NCI-H2107 treated with DMSO at 0.1 percent for 48 hours (cell line): ENCODE results near the gene NECAB3.

Experiments used
- DNase-seq: peaks from one replicate; lab custom pipeline; 2025; ENCODE audit not compliant: unreplicated experiment; lab: John Stamatoyannopoulos, UW

NECAB3 gene

DNA sequence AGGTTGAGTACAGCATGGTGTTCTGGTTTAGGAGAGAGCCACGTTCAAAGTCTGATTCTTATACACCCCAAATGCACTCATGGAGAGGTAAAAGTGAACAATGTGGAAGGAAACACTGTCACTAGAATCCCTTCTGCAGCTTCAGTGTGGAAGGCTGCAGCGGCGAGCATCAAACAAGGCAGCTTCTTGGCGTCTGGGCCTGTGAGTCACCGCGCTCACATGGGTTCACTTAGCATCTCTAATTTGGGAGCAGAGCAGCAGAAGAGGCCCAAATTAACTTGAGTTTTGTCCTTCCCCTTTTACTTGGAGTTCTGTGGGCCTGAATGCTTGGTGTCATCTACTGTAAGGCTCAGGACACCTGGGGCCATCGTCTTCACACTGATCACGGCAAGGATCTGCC, 22.9 kb upstream of the NECAB3 start:
- DNase-seq: no peak

DNA sequence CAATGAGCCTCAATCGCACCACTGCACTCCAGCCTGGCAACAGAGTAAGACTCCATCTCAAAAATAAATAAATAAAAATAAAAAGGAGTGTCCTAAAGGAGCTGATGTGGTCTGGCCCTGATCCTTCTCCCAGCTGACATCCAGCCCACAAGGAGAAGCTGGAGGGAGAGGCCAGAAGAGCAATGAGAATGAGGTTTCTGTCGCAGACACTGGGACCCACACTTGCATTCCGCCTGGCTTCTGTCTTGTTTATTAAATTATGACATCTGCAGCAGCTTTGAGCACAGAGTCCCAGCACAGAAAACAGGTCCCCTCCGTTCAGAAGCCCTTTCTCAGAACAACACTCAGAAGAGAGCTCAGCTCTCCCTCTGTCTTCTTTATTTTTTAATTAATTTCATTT, 22.2 kb upstream of the NECAB3 start:
- DNase-seq: no peak

DNA sequence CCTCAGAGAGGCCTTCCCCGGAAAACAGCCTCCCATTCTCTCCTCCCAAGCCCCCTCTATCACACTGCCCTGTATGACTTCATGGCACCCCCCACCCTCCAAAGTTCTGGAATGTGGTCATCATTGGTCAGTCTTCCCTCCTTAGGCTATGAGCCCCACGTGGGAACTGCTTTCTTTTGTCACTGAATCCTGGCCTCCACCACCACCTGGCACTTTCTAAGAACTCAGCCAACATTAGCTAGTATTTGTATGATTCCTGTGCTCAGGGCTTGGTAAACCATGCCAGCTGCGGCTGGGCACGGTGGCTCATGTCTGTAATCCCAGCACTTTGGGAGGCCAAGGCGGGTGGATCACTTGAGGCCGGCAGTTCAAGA, 20.4 kb upstream of the NECAB3 start:
- no peak for DNase-seq

- DNase-seq: no peak
Measured at GRCh38 chr20:33693741-33694638, 19.8 kb upstream of the NECAB3 start.

GRCh38 chr20:33693289-33693688, 19.1 kb upstream of the NECAB3 start:
- DNase-seq: no peak

GRCh38 chr20:33689973-33690372, 15.7 kb upstream of the NECAB3 start:
- no peak for DNase-seq

- DNase-seq: no peak
Measured at GRCh38 chr20:33689493-33689892, 15.3 kb upstream of the NECAB3 start.

DNA sequence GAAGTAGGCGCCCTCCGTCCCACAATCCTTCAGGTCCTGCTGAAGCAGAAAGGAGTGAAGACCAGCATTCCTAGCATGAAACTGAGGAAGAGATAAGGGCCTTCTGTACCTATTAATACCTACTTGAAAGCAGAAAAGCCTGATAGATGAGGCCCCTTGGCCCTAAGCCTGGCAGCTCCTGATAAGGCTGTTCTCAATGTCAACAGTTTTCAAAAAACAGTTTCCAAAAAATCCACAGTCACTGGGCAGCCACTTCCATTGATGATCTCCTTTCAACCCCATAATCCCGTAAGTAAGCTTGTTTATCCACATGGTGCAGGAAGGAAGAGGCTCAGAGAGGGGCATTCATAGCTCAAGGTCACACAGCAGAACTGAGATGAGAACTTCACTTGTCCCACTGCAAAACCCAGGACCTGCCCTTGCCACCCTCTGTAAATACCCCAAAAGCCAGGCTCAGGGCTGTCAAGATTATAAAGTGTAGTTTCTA, 14.8 kb upstream of the NECAB3 start:
- DNase-seq: no peak

DNA sequence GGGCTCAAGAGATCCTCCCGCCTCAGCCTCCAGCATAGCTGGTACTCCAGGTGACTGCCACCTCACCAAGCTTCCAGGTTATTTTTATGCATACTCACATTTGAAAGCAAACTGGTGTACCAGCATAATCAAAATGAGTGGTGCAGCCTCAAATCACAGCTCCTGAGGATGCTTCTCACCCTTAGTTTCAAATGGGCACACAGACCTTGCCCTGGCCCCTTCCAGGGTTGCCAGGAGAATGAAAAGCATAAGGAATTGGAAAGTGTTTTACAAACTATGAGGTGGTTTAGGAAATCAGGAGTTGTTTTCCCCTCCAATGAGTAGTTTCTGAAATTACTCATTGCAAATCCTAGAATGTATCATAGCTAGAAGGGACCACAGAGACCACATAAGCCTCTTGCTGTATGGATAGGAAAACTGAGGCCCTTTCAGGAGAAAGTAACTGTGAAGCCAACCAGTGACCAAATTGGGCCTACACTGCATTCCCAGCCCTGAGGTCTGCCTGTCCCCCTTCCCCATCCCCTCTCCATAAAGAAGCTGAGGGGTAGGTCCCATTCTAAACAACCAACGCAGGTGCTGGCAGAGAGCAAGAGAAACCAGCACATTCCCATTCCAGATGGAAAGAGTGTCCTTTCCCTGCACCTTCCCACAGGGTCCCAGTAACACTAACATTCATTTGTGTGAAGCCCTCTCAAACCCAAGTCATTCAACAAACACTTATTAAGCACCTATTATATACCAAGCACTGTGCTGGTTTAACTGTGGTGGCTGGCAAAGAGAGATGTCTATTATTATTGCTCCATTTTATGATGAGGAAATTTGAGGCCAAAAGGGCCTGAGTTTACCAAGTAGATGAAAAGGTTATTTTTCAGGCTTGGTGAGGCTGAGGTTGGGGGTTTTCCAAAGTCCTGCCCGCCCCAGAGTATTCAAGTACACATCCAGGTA, 14.0 kb upstream of the NECAB3 start:
- DNase-seq: no peak

DNA sequence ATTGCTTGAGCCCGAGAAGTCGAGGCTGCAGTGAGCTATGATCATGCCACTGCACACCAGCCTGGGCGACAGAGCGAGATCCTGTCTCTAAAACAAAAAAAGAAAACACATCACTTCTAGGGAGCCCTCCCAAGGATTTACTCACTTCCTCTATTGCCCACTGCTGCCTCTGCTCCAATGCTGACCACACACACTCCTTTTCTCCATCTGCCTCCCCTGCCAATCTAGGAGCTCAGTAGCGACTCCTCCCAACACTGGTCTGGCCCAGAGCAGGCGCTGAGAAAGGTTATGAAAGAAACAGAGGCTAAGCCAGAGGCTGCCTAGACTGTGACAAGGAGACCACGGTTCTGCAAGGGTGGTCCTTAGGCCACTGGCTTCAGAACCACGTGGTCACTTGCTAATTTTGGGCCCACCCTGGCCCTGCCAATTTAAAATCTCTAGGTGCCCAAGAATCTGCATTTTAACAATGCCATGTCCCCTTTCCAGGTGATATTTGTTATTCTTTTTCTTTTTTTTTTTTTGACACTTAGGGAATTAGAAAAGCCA, 13.2 kb upstream of the NECAB3 start:
- DNase-seq: no peak

GRCh38 chr20:33686984-33687366, 12.7 kb upstream of the NECAB3 start:
- no peak for DNase-seq

DNA sequence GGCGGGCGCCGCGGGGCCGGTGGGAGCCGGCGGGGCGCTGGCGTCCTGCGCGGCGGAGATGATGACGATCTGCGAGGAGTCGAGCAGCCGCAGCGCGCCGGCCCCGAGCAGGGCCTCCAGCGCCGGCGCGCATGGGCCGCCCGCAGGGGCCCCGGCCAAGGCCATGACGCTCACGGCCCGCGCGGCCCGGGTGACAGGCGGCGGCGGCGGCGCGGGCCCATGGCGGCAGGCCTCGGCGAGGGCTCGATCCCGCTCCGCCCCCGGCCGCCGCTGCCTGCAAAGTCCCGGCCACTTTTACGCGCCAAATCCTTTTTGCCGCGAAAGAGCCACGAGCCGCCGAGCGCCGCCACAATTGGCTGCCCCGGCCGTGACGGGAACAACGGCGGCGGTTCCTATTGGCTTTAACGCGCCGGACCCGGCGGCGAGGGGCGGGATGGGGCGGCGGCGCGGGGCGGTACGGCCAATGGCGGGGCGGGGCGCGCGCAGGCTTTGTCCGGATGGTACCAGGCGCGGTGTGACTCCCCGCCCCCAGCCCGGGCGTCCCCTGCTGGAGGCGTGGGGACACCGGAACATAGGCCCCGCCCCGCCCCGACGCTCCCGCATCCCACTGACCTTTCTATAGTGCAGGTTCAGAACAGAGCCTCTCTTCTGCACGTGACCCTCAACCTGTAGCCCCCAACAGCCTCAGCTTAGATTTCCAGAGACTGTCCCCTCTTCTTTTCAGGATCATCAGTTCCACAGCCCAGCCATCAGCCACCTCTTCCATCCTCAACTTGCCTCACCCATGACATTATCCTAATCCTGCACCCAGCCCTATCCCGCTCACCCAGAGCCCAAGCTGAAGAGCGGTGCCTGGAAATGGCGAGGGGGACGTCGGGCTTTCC, 12.1 kb upstream of the NECAB3 start, which contains the start of gene E2F1:
Gene E2F1, minus strand, starts transcription at position 286 of the 884 bp plus-strand sequence. Its CDS starts 121 bp downstream, at position 165.
- peak; percentile 42 for DNase-seq

DNA sequence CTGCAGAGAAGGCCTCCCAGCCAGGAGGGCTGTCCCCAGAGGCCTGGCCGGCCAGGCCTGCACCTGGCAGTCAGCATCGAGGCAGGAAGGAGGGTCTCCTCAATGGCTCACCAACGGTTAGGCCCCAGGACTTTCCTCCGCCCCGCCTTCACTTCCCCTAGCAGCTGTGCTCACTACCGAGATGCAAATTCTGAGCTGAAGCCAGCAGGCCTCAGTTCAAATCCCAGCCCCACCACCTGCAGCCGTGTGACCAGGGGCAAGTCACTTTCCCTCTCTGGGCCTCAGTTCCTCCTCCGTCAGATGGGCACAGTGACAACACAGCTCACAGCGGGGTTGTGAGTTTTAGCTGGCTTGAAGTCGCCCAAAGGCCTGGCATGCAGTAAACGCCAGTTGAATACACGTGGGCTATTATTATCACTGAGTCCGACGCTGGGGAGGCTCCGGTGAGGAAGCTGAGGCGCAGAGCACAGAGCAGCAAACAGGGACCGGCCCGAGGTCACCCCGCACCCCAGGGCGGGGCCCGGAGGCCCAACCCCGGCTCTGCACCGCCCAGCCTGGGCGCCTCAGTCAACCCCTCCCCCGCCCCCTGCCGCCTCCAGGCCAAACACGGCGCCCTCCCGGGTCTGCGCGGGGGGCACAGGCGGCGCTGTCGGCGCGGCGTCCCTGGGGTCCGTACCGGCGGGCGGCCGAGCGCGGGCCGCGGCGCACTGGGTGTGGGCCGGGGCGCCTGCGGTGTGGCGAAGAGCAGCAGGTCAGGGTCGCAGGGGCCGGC, 11.3 kb upstream of the NECAB3 start:
- no peak for DNase-seq

GRCh38 chr20:33684533-33685327, 10.5 kb upstream of the NECAB3 start:
- no peak for DNase-seq

- DNase-seq: no peak
Measured at GRCh38 chr20:33681728-33682353, 7.6 kb upstream of the NECAB3 start.

- no peak for DNase-seq
Measured at GRCh38 chr20:33681288-33681687, 7.1 kb upstream of the NECAB3 start.

DNA sequence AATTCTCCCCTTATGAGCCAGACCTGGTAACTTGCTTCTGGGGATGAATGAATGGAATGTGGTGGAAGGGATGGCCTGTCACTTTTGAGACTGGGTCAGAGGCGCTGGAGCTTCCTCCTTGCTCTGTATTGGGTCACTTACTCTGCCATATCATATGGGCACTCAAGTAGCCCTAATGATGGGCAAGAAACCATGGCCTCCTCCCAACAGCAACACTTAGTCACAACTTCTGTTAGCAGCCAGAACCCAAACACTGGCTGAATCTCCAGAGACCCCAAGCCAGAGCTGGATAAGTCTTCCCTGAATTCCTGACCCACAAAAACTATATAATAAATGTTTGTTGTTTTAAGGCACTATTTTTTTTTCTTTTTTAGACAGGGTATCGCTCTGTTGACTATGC, 6.5 kb upstream of the NECAB3 start:
- no peak for DNase-seq

- DNase-seq: no peak
Measured at GRCh38 chr20:33679758-33680485, 5.7 kb upstream of the NECAB3 start.
